ENCODE data around the gene ACTL6B. TPM values are rescaled to one million over a fixed set of nuclear protein-coding genes. Genes with fewer than 3 reads are reported as not detected.

ACTL6B gene
- total RNA-seq, 2 experiments from 2014 or later: not detected

DNA sequence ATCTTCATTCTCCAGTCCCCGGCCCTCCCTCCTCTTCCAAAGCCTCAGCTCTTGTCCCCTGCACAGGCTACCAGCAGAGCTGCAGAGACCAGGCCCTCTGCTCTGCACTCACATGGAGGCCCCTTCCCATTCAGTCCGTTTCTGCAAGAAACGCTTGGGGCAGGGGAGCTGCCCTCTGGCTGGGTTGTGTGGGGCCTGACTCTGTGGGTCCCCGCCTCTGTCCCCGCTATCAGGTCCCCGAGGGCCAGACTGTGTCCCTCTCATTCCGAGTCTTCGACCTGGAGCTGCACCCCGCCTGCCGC lies 52.6 kb downstream of the ACTL6B start:
- Histone ChIP-seq H3K9me2 (ENCODE audit: insufficient read depth, low read length) (no peaks in the 10 kb centered on the region), H3K4me2 (ENCODE audit: low read length) (peak overlapping the region; percentile 79), H4K20me1 (ENCODE audit: insufficient read depth, low read length) (no peaks in the 10 kb centered on the region), H2AFZ (ENCODE audit: low read length) (peak overlapping the region; percentile 59; the same call in 1 of the 2 replicates), H3K4me1 (ENCODE audit: insufficient read depth, low read length, poor library complexity, severe bottlenecking) (peaks cover 13% of the 10 kb centered on the region), H3K4me3 (ENCODE audit: low read depth, low read length, poor library complexity, severe bottlenecking) (peak overlapping the region; percentile 76), H3K27ac (ENCODE audit: low read depth, low read length, poor library complexity, severe bottlenecking) (no peak overlapping the region), H3K79me2 (ENCODE audit: insufficient read depth, low read depth, low read length) (no peaks in the 10 kb centered on the region), H3K9me3 (ENCODE audit: low read length) (no peaks in the 10 kb centered on the region), H3K36me3 (ENCODE audit: insufficient read depth, low read length) (no peaks in the 10 kb centered on the region)
- ChIA-PET POLR2A (interaction anchor here (0.6 to 0.7 kb wide), 3 partner anchors 9 to 175 kb away, joined by 4 to 7 read pairs (median 4); partner anchors contain the start of gene MOSPD3), CTCF (ENCODE audit: unreplicated experiment) (interaction anchor here (1.3 to 1.4 kb wide), 2 partner anchors 9 to 17 kb away, joined by 4 to 7 read pairs; partner anchors contain the start of genes FBXO24 and MOSPD3)
- no TSS peak for BruUV-seq (replicated peaks)
- no peak for TF ChIP-seq EZH2phosphoT487 (IDR thresholded peaks at IDR 0.05; ENCODE audit: borderline replicate concordance, low read depth, low read length)
- TF ChIP-seq CTCF (conservative IDR thresholded peaks at IDR 0.05; ENCODE audit: low read length): no peak
- intact Hi-C loops (cut with micrococcal nuclease; ENCODE audit: unreplicated experiment): loop anchor here (1.0 kb wide), 2 partner anchors 71 to 88 kb away; no protein-coding TSS in a partner anchor
- no peak for DNase-seq (ENCODE audit: low spot score)

DNA sequence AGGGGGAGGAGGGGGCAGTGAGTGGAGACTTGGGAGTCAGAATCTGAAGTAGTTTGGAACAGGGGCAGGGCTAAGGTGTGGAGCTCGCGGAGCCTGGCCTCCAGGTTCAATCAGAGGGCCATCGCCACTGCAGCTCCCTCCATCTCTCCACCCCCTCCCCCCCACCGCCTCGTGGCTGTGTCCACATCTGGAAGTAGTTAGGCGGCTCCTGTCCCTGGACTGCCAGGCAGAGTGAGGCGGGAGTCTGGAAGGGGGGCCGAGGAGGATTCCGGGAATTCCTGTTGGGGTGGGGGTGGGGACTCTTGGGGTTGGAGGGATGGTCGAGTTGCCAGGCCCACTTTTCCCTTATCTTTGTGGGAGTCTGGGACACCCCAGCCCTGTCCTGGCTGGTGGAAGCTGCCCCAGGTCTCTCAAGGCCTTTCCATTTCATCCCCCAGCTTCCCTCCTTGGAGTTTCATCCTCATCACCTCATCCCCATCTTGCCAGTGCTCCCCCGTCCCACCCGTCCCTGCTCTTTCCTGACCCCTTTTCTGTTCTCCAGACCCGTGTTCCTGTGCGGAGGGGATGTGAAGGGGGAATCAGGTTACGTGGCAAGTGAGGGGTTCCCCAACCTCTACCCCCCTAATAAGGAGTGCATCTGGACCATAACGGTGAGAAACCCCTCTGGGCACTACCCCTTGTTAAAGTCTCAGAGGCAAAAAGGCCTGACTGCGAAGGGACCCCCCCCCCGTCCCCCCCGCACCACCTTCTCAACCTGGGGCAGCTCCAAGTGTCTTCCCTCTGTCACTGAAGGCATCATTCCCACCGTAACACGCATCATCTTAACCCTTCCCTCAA lies 53.1 kb downstream of the ACTL6B start:
- Histone ChIP-seq H3K36me3 (ENCODE audit: insufficient read depth, low read length) (no peaks in the 10 kb centered on the region), H2AFZ (ENCODE audit: low read length) (peak overlapping the region; percentile 59; the same call in 1 of the 2 replicates), H3K27ac (ENCODE audit: low read depth, low read length, poor library complexity, severe bottlenecking) (no peak overlapping the region), H4K20me1 (ENCODE audit: insufficient read depth, low read length) (no peaks in the 10 kb centered on the region), H3K9me3 (ENCODE audit: low read length) (no peaks in the 10 kb centered on the region), H3K4me2 (ENCODE audit: low read length) (peak overlapping the region; percentile 79), H3K4me1 (ENCODE audit: insufficient read depth, low read length, poor library complexity, severe bottlenecking) (peaks cover 13% of the 10 kb centered on the region), H3K4me3 (ENCODE audit: low read depth, low read length, poor library complexity, severe bottlenecking) (peak overlapping the region; percentile 76), H3K79me2 (ENCODE audit: insufficient read depth, low read depth, low read length) (no peaks in the 10 kb centered on the region), H3K9me2 (ENCODE audit: insufficient read depth, low read length) (no peaks in the 10 kb centered on the region)
- POLR2A ChIA-PET: interaction anchor here (0.6 to 1.9 kb wide), 5 partner anchors 9 to 174 kb away, joined by 3 to 7 read pairs (median 4); partner anchors contain the start of gene MOSPD3
- TF ChIP-seq CTCF (conservative IDR thresholded peaks at IDR 0.05; ENCODE audit: low read length) (no peak), EZH2phosphoT487 (IDR thresholded peaks at IDR 0.05; ENCODE audit: borderline replicate concordance, low read depth, low read length) (no peak)
- intact Hi-C loops (cut with micrococcal nuclease; ENCODE audit: unreplicated experiment): no loop called here
- BruUV-seq (replicated peaks): no TSS peak
- no peak for DNase-seq (ENCODE audit: low spot score)
- CTCF ChIA-PET (ENCODE audit: unreplicated experiment): interaction anchor here (0.6 to 1.4 kb wide), 3 partner anchors 9 to 23 kb away, joined by 4 to 7 read pairs (median 7); partner anchors contain the start of genes FBXO24 and MOSPD3

- ChIA-PET POLR2A (no interaction called here), CTCF (ENCODE audit: unreplicated experiment) (no interaction called here)
- Histone ChIP-seq H3K4me3 (ENCODE audit: low read depth, low read length, poor library complexity, severe bottlenecking) (no peak overlapping the region), H3K9me2 (ENCODE audit: insufficient read depth, low read length) (no peaks in the 10 kb centered on the region), H3K27ac (ENCODE audit: low read depth, low read length, poor library complexity, severe bottlenecking) (no peak overlapping the region), H3K79me2 (ENCODE audit: insufficient read depth, low read depth, low read length) (no peaks in the 10 kb centered on the region), H3K4me1 (ENCODE audit: insufficient read depth, low read length, poor library complexity, severe bottlenecking) (peaks cover 13% of the 10 kb centered on the region), H3K4me2 (ENCODE audit: low read length) (no peak overlapping the region), H3K36me3 (ENCODE audit: insufficient read depth, low read length) (no peaks in the 10 kb centered on the region), H3K9me3 (ENCODE audit: low read length) (no peaks in the 10 kb centered on the region), H4K20me1 (ENCODE audit: insufficient read depth, low read length) (no peaks in the 10 kb centered on the region), H2AFZ (ENCODE audit: low read length) (no peak overlapping the region)
- no peak for DNase-seq (ENCODE audit: low spot score)
- TF ChIP-seq EZH2phosphoT487 (IDR thresholded peaks at IDR 0.05; ENCODE audit: borderline replicate concordance, low read depth, low read length) (no peak), CTCF (conservative IDR thresholded peaks at IDR 0.05; ENCODE audit: low read length) (peak; percentile 7; the same call in 1 of the 2 replicates)
- intact Hi-C loops (cut with micrococcal nuclease; ENCODE audit: unreplicated experiment): no loop called here
- BruUV-seq (replicated peaks): no TSS peak
These were observed 55.6 kb downstream of the ACTL6B start for GRCh38 chr7:100600730-100601038.
